MM.1S (cell line): ENCODE measurements around the gene PMAIP1.

Experiments
- DNase-seq: peaks from one replicate; pipeline ENCODE4 v3.0.0-alpha.2; 2015
- H2AFZ ChIP-seq: fragments of 300-600 bp; sonication (generic); 2 replicates; pipeline ENCODE4 v1.6.0; 2016; ENCODE audit warnings: antibody characterized with exemption, low read length
- H3F3A ChIP-seq: fragments of 300-600 bp; sonication (generic); 2 replicates; pipeline ENCODE4 v1.6.1; 2016; ENCODE audit warnings: mild to moderate bottlenecking, antibody characterized with exemption, low read length, moderate library complexity, mixed read lengths; ENCODE audit not compliant: insufficient read depth
- H3K27ac ChIP-seq: fragments of 300-600 bp; sonication (generic); 2 replicates; pipeline ENCODE4 v1.5.1; 2016; ENCODE audit warnings: mild to moderate bottlenecking, low read length
- H3K27me3 ChIP-seq: fragments of 300-600 bp; sonication (generic); replicated peaks from 2 replicates; pipeline ENCODE4 v1.6.0; 2016; ENCODE audit warnings: low read length; ENCODE audit not compliant: insufficient read depth
- H3K36me3 ChIP-seq: fragments of 300-600 bp; sonication (generic); replicated peaks from 2 replicates; pipeline ENCODE4 v1.6.1; 2016; ENCODE audit warnings: mild to moderate bottlenecking, low read length, mixed read lengths; ENCODE audit not compliant: insufficient read depth
- H3K4me1 ChIP-seq: fragments of 300-600 bp; sonication (generic); 2 replicates; pipeline ENCODE4 v1.6.1; 2016; ENCODE audit warnings: low read length, mixed read lengths
- H3K4me2 ChIP-seq: fragments of 300-600 bp; sonication (generic); 2 replicates; pipeline ENCODE4 v1.6.0; 2016; ENCODE audit warnings: low read depth, low read length
- H3K4me3 ChIP-seq: fragments of 300-600 bp; sonication (generic); 2 replicates; pipeline ENCODE4 v1.5.1; 2016; ENCODE audit warnings: low read length, mixed read lengths
- H3K79me2 ChIP-seq: fragments of 300-600 bp; sonication (generic); 2 replicates; pipeline ENCODE4 v1.6.1; 2016; ENCODE audit warnings: mixed run types, low read length, mixed read lengths
- H3K9ac ChIP-seq: fragments of 300-600 bp; sonication (generic); 2 replicates; pipeline ENCODE4 v1.6.1; 2016; ENCODE audit warnings: low read length, mixed read lengths
- H3K9me2 ChIP-seq: fragments of 300-600 bp; sonication (generic); replicated peaks from 2 replicates; pipeline ENCODE4 v1.6.1; 2016; ENCODE audit warnings: mild to moderate bottlenecking, low read length, mixed read lengths; ENCODE audit not compliant: insufficient read depth
- H3K9me3 ChIP-seq: fragments of 300-600 bp; sonication (generic); replicated peaks from 2 replicates; pipeline ENCODE4 v1.6.1; 2016; ENCODE audit warnings: mild to moderate bottlenecking, low read length, mixed read lengths; ENCODE audit not compliant: insufficient read depth
- H4K20me1 ChIP-seq: fragments of 300-600 bp; sonication (generic); 2 replicates; pipeline ENCODE4 v1.6.1; 2016; ENCODE audit warnings: mild to moderate bottlenecking, low read length, moderate library complexity, mixed read lengths; ENCODE audit not compliant: insufficient read depth
- EZH2 ChIP-seq: fragments of 300-600 bp; sonication (generic); optimal IDR thresholded peaks from 2 replicates; pipeline ENCODE3; 2017; ENCODE audit warnings: low read depth, mild to moderate bottlenecking, antibody characterized with exemption, low read length, mixed read lengths
- EZH2phosphoT487 ChIP-seq: fragments of 300-600 bp; sonication (generic); IDR thresholded peaks from 2 replicates; pipeline ENCODE4 v1.6.1; 2018; ENCODE audit warnings: antibody characterized with exemption, low read length
- TF ChIP-seq, protein P1 (sequence below): fragments of 300-600 bp; sonication (generic); IDR thresholded peaks from 2 replicates; pipeline ENCODE4 v1.5.1; 2016; ENCODE audit warnings: antibody characterized with exemption, low read length, mixed read lengths

The PMAIP1 gene

DNA sequence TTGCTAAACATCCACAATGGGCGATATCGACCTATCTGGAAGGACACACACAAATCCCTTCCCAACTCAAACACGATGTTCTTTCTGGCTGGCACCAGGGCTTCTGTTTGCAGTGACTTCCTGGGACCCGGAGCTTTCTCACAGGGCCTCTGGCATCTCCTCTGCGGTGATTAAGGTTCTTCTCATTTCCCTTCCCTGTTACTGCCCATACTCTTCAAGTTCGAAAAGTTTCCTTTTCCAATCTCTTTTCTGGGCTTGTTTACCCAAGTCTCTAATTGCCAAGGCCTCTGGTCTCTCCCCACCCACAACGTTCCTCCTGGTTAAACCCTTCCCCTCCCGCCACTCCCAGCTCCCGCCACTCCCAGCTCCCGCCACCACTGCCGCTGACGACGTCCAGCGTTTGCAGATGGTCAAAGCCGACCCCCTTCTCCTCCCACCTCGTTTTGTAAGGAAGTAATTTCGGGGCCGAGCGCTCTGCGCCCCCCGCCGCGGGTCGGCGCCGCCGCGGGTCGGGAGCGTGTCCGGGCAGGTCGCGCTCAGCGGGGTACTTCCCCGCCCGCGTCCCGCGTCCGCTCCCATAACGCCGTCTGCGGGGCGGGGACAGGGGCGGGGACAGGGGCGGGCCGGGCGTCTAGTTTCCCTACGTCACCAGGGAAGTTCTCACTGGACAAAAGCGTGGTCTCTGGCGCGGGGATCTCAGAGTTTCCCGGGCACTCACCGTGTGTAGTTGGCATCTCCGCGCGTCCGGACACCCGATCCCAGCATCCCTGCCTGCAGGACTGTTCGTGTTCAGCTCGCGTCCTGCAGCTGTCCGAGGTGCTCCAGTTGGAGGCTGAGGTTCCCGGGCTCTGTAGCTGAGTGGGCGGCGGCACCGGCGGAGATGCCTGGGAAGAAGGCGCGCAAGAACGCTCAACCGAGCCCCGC, at the start of gene PMAIP1:
Gene PMAIP1 (plus strand): TSS at position 699 of the 924 bp plus-strand sequence. CDS start 182 bp downstream, at position 881.
- peak within 1 kb of the TSS; percentile 16; the same call in 1 of the 2 replicates for H3K27ac ChIP-seq
- peak within 1 kb of the TSS; percentile 89 for H3K4me2 ChIP-seq
- H3K79me2 ChIP-seq, result no peaks in the 10 kb centered on the region; the same call in 1 of the 2 replicates
- H3K9me3 ChIP-seq, result no peaks in the 10 kb centered on the region
- peak within 1 kb of the TSS; percentile 64; the same call in 1 of the 2 replicates for H3K9ac ChIP-seq
- no peak for TF ChIP-seq EZH2
- H3K4me3 ChIP-seq, result peak within 1 kb of the TSS; percentile 73
- H3F3A ChIP-seq, result no peaks in the 10 kb centered on the region
- peak; percentile 79 for DNase-seq
- H3K4me1 ChIP-seq, result 0 out of 2 replicates have a peak, but pooled peaks cover 5% of the 10 kb centered on the region
- H3K36me3 ChIP-seq, result no peaks in the 10 kb centered on the region
- peak within 1 kb of the TSS; percentile 98 for H2AFZ ChIP-seq
- H4K20me1 ChIP-seq, result no peaks in the 10 kb centered on the region
- no peaks in the 10 kb centered on the region for H3K9me2 ChIP-seq
- no peaks in the 10 kb centered on the region for H3K27me3 ChIP-seq

DNA sequence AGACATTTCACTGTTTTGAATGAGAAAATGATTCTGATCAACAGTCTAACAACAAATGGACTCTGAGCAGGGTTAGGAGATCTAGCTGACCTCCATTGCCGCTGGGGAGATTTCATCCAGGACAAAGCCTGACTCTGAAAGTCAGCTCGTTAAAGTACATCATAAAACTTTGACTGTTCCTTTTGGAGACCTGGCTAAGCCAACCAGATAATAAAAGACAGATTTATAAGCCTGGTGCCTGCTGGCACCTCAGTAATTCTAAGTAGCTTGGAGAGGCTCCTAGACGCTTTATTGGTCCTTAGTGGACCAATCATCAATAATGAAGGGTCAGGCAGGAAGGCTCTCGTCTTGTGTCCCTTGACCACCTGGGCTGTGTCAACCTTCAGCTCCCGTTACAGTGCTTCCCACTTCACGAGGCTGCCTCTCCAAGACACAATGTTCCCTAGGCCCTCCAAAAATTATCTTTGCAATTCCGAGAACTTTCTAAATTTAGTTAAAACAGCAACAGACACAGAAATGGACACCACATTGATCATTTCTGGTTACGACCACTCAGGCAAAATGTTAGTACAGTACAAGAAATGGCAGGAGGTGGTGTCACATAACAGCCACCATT, 47.9 kb upstream of the PMAIP1 start:
- Histone ChIP-seq H4K20me1 (no peaks in the 10 kb centered on the region), H3K4me1 (no peaks in the 10 kb centered on the region), H3K9ac (no peak overlapping the region), H2AFZ (no peak overlapping the region), H3K4me2 (no peak overlapping the region), H3K9me3 (no peaks in the 10 kb centered on the region), H3K4me3 (no peak overlapping the region), H3K9me2 (no peaks in the 10 kb centered on the region), H3K79me2 (no peaks in the 10 kb centered on the region), H3K27me3 (no peaks in the 10 kb centered on the region), H3F3A (no peaks in the 10 kb centered on the region), H3K36me3 (no peaks in the 10 kb centered on the region), H3K27ac (no peak overlapping the region)
- no peak for DNase-seq
- TF ChIP-seq, protein P1, sequence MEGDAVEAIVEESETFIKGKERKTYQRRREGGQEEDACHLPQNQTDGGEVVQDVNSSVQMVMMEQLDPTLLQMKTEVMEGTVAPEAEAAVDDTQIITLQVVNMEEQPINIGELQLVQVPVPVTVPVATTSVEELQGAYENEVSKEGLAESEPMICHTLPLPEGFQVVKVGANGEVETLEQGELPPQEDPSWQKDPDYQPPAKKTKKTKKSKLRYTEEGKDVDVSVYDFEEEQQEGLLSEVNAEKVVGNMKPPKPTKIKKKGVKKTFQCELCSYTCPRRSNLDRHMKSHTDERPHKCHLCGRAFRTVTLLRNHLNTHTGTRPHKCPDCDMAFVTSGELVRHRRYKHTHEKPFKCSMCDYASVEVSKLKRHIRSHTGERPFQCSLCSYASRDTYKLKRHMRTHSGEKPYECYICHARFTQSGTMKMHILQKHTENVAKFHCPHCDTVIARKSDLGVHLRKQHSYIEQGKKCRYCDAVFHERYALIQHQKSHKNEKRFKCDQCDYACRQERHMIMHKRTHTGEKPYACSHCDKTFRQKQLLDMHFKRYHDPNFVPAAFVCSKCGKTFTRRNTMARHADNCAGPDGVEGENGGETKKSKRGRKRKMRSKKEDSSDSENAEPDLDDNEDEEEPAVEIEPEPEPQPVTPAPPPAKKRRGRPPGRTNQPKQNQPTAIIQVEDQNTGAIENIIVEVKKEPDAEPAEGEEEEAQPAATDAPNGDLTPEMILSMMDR, result no peak
- no peak for TF ChIP-seq EZH2
- TF ChIP-seq EZH2phosphoT487, result no peak

DNA sequence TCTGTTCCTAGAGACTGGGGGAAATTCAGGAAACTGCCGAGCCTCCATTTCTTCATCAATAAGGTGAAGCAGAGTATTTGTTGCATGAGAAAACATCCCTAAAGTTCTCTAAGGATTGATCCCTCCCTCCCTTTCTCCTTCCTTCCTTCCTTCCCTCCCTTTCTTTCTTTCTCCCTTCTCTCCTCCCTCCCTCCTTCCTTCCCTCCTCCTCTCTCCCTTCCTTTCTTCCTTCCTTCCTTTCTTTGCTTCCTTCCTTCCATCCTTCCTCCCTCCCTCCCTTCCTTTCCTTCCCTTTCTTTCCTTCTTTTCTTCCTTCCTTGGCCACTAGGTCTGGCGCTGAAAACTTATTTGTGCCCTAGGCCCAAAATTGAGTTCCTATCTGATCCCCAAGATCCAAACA, 47.2 kb upstream of the PMAIP1 start:
- H4K20me1 ChIP-seq, result no peaks in the 10 kb centered on the region
- no peak for DNase-seq
- no peaks in the 10 kb centered on the region for H3K36me3 ChIP-seq
- H3K79me2 ChIP-seq, result no peaks in the 10 kb centered on the region
- H3K9me3 ChIP-seq, result no peaks in the 10 kb centered on the region
- no peak overlapping the region for H3K9ac ChIP-seq
- H3K4me2 ChIP-seq, result no peak overlapping the region
- no peaks in the 10 kb centered on the region for H3F3A ChIP-seq
- no peak for TF ChIP-seq EZH2
- TF ChIP-seq EZH2phosphoT487, result no peak
- TF ChIP-seq, protein P1, result no peak
- no peaks in the 10 kb centered on the region for H3K27me3 ChIP-seq
- H3K27ac ChIP-seq, result no peak overlapping the region
- H3K9me2 ChIP-seq, result no peaks in the 10 kb centered on the region
- H2AFZ ChIP-seq, result no peak overlapping the region
- H3K4me3 ChIP-seq, result no peak overlapping the region
- H3K4me1 ChIP-seq, result no peaks in the 10 kb centered on the region
